Measurements from ENCODE around the gene SAMM50. TPM values are rescaled to one million over a fixed set of nuclear protein-coding genes. Genes with fewer than 3 reads are reported as not detected.

SAMM50 gene
- total RNA-seq, 1 experiment from 2014 or later = 19.1 TPM

GRCh38 chr22:44028091-44028490, 72.8 kb downstream of the SAMM50 start:
- no peak for DNase-seq (ENCODE audit: low spot score)

GRCh38 chr22:44029069-44029468, 73.8 kb downstream of the SAMM50 start:
- DNase-seq (ENCODE audit: low spot score) = no peak

- DNase-seq (ENCODE audit: low spot score) = no peak
Observed at GRCh38 chr22:44030051-44030701, 74.9 kb downstream of the SAMM50 start.

- DNase-seq (ENCODE audit: low spot score) = no peak
Observed at GRCh38 chr22:44030702-44031082, 75.5 kb downstream of the SAMM50 start.

DNA sequence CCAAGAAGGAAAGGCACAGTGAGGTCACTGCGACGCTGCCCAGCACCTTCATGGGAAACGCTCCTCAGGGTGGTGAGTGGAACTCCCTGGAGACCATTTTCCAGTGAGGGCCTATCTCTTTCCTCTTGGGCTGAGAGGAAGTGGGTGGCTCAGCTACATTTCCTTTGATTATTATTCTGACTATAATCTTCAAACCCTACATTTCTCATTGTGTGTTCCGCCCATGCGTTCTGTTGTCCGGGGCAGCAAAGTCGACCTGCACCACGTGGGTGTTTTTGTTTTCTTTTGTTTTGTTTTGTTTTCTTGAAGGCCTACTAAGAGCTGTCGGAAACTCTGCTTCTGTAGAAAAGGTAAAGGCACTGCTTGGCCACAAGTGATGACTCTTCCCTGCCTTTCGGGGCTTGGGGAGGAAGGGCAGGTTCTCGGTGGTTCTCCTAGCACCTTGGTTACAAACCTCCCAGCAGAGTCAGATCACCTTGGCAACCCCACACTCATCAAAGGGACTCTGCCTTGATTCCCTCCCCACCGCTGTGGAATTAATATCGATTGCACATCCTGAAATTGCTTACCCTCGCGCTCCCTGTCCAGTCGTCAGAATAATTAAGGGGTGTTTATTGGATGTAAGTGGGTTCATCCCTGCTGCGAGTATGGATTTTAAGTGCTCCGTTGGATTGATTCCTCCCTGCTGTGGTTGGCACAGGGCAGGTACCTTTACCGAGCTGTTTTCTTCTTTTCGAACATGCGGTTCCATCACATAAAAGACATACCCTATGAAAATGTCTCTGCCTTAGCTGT, 76.1 kb downstream of the SAMM50 start:
- no peak for DNase-seq (ENCODE audit: low spot score)

- DNase-seq (ENCODE audit: low spot score) = no peak
Observed at GRCh38 chr22:44032126-44032730, 77.0 kb downstream of the SAMM50 start.

DNA sequence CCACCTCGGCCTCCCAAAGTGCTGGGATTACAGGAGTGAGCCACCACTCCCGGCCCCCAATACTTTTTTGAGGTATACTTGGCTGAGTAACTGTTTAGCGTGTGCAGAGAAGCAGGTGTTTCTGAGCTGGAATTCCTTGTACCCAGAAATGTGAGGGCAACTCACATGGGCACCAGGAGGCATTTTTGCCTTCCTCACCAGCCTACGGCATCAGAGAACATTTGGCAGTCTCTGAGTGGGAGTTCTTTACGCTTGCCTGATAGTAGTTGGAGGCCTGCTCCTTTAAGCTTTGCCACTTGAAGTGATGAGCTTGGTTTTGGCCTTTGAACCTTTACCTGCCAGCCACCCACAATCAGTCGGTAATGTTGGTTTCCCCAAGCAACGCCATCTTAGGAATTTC, 78.0 kb downstream of the SAMM50 start:
- DNase-seq (ENCODE audit: low spot score) = no peak

GRCh38 chr22:44033694-44034093, 78.5 kb downstream of the SAMM50 start:
- no peak for DNase-seq (ENCODE audit: low spot score)

DNA sequence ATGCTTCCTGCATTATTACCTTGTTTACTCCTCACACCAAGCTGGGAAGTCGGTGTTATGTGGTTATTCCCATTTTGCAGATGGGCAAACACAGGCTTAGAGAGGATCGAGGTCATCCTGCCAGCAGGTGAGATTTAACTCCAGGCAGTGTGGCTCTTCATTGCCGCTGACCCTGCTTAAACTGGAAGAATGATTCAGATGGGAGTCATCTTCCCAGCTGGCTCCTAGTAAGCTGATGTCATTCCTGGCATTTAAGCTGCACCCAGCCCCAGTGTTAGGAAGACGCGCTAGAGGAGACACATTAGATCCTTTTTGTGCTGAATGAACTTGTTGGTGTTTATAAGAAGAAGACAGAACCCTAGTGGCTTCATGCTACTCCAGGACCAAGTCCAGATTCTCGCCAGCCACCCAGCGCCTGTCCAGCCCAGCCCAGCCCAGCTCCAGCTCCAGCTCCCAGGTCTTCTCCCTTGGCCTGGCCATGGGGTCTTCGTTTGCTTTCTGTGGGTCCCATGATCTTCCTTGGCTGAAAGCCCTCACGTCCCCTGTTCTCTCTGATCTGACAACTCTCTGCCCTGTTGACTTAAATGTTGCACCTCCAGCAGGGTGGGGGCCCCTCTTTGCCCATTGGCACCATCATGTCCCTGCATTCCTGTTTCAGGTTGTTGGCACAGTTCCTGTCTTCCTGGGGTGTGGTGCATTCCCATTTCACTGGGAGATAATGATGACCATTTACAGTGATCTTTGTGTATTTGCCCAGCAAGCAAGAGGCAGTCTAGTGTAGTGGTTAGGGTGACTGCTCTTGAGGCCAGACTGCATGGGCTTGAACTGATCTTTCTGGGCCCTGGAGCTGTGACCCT, 82.5 kb downstream of the SAMM50 start:
- DNase-seq (ENCODE audit: low spot score) = no peak

DNA sequence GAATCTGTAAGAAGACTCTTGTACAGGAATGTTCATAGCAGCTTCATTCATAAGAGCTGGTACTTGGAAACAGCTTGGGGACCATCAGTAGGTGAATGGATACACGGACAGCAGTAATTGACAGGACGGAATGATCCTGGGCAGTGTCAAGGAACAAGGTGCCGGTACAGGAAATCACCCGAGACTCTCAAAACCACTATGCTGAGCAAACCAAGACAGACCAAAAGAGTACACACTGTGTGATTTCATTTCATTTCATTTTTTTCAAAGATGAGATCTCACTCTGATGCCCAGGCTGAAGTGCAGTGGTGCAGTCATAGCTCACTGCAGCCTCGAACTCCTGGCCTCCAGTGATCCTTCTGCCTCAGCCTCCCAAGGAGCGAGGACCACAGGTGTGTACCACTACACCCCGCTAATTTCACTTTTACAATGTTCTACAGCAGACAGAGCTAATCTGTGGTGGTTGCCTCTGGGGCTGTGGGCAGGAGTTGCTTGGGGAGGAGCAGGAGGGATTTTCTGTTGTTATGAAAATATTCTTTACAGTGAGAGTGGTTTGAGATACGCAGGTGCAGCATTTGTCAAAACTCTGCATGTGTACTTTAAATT, 84.4 kb downstream of the SAMM50 start:
- no peak for DNase-seq (ENCODE audit: low spot score)

- no peak for DNase-seq (ENCODE audit: low spot score)
Observed at GRCh38 chr22:44042249-44043218, 87.3 kb downstream of the SAMM50 start.

- DNase-seq (ENCODE audit: low spot score) = no peak
Observed at GRCh38 chr22:44045145-44045544, 89.9 kb downstream of the SAMM50 start.

Other genes starting within 250 kb of the SAMM50 start
- 0.08 TPM in 1 of 2 replicates, not detected in the other for gene EFCAB6, start 143.1 kb upstream of the SAMM50 start, total RNA-seq (2014; rRNA removed; shearing (Covaris generic))
- not detected in 2 replicates for gene SULT4A1, start 92.9 kb upstream of the SAMM50 start, total RNA-seq (2014; rRNA removed; shearing (Covaris generic))
- gene PNPLA5, start 63.4 kb upstream of the SAMM50 start, total RNA-seq (2014; rRNA removed; shearing (Covaris generic)) = not detected in 2 replicates
- gene PNPLA3, start 31.6 kb upstream of the SAMM50 start, total RNA-seq (2014; rRNA removed; shearing (Covaris generic)) = 0.15 TPM in 1 of 2 replicates, not detected in the other
- gene PARVB, start 68.9 kb downstream of the SAMM50 start, total RNA-seq (2014; rRNA removed; shearing (Covaris generic)) = not detected in 2 replicates
- gene PARVG, start 225.5 kb downstream of the SAMM50 start, total RNA-seq (2014; rRNA removed; shearing (Covaris generic)) = not detected in 2 replicates

Measured in HT-29 (cell line).